Suprapubic skin (tissue), 4 donors: ENCODE data around the gene LRRC18.

Experiments
- CTCF ChIP-seq, 2 donors: fragments of 200-600 bp in 1 of 2; fragments of 450-650 bp in 1 of 2; sonication (generic) in 1 of 2; IDR thresholded peaks; one replicate each; pipeline ENCODE4 v1.5.1; 2016 to 2019; ENCODE audit warnings: antibody characterized with exemption in 2 of 2, mild to moderate bottlenecking in 1 of 2, moderate library complexity in 1 of 2
- EP300 ChIP-seq: sonication (generic); formaldehyde crosslinking; IDR thresholded peaks from one replicate; pipeline ENCODE4 v1.6.1; 2017; ENCODE audit warnings: antibody characterized with exemption
- POLR2A ChIP-seq, 2 donors: fragments of 450-650 bp; IDR thresholded peaks; one replicate each; pipeline ENCODE4 v1.6.1; 2017; ENCODE audit warnings: antibody characterized with exemption in 2 of 2, mild to moderate bottlenecking in 2 of 2, moderate library complexity in 2 of 2
- POLR2AphosphoS5 ChIP-seq, 3 donors: sonication (generic); formaldehyde crosslinking; IDR thresholded peaks; one replicate each; pipeline ENCODE4 v1.6.1; 2017; ENCODE audit warnings: antibody characterized with exemption in 3 of 3

- no peak for TF ChIP-seq CTCF (IDR thresholded peaks at IDR 0.05)
- no peak for TF ChIP-seq POLR2AphosphoS5 (IDR thresholded peaks at IDR 0.05)
- TF ChIP-seq EP300, result no peak
- no peak for TF ChIP-seq POLR2A (IDR thresholded peaks at IDR 0.05)
These were observed 31.9 kb downstream of the LRRC18 start for GRCh38 chr10:48907730-48908129.
